ENCODE measurements around the gene GPR33. TPM values are rescaled to one million over a fixed set of nuclear protein-coding genes. Genes with fewer than 3 reads are reported as not detected.
"Not testable (repeated sequence)": the region's sequence is repeated elsewhere in the genome, so short reads cannot be mapped to it uniquely, and the experiment has no call there.

GPR33 gene
- total RNA-seq, 1 experiment from 2014 or later: not detected

DNA sequence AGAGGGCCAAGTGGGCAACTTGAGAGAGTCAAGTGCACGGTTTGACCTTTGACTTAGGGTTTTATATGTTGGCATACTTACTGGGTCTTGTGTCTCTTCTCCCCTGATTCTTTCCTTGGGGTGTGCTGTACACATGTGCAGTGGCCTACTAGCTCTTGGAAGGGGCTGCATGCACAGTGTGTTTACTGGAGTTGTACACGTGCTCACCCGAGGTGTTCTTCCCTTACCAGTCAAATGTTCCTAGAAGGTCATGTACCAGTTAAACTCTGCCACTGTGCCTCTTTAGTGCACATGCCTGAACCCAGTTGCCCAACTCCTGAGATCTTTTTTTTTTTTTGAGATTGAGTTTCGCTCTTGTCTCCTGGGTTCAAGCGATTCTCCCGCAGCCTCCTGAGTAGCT lies 21.3 kb downstream of the GPR33 start (continued):
- TF ChIP-seq, protein P1, sequence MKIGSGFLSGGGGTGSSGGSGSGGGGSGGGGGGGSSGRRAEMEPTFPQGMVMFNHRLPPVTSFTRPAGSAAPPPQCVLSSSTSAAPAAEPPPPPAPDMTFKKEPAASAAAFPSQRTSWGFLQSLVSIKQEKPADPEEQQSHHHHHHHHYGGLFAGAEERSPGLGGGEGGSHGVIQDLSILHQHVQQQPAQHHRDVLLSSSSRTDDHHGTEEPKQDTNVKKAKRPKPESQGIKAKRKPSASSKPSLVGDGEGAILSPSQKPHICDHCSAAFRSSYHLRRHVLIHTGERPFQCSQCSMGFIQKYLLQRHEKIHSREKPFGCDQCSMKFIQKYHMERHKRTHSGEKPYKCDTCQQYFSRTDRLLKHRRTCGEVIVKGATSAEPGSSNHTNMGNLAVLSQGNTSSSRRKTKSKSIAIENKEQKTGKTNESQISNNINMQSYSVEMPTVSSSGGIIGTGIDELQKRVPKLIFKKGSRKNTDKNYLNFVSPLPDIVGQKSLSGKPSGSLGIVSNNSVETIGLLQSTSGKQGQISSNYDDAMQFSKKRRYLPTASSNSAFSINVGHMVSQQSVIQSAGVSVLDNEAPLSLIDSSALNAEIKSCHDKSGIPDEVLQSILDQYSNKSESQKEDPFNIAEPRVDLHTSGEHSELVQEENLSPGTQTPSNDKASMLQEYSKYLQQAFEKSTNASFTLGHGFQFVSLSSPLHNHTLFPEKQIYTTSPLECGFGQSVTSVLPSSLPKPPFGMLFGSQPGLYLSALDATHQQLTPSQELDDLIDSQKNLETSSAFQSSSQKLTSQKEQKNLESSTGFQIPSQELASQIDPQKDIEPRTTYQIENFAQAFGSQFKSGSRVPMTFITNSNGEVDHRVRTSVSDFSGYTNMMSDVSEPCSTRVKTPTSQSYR (CRISPR knock-in tag; IDR thresholded peaks at IDR 0.05): no peak
- TF ChIP-seq ZNF317 (CRISPR knock-in tag; IDR thresholded peaks at IDR 0.05; ENCODE audit: borderline replicate concordance, low read depth) (no peak), GRHL2 (CRISPR knock-in tag; IDR thresholded peaks at IDR 0.05; ENCODE audit: insufficient replicate concordance, severe bottlenecking) (no peak), MYBL2 (CRISPR knock-in tag; IDR thresholded peaks at IDR 0.05) (no peak)

DNA sequence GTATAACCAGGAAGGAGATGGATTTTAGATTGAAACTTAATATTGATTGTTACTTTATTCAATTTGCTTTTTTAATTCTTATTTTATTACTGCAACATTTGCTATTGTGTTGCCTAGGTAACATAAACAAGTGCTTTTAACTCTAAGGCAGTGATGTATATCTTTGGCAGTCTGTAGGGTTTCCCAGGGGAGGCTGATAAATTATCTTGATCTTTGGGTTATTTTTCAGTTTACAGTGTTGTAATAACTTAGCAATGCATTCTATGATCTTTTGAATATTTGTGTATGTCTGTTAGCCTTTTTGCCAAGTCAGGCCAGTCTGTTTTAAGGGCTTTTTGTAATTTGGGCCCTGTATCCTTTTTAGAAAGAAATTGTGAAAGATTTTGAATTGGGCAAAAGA lies 22.7 kb downstream of the GPR33 start:
- ATAC-seq (no peak), DNase-seq (ENCODE audit: low spot score) (no peak)
- CTCF ChIA-PET: no interaction called here
- Mint-ChIP-seq H3K4me1 (no peaks in the 10 kb centered on the region), H3K4me3 (no peak overlapping the region), H3K9me3 (peaks cover 4% of the 10 kb centered on the region), H3K27ac (no peak overlapping the region), H3K27me3 (ENCODE audit: low read depth) (no peaks in the 10 kb centered on the region), H3K36me3 (no peaks in the 10 kb centered on the region)
- POLR2A ChIA-PET: no interaction called here
- TF ChIP-seq ZMAT4 (CRISPR knock-in tag; IDR thresholded peaks at IDR 0.05): no peak
- TF ChIP-seq, protein P2, sequence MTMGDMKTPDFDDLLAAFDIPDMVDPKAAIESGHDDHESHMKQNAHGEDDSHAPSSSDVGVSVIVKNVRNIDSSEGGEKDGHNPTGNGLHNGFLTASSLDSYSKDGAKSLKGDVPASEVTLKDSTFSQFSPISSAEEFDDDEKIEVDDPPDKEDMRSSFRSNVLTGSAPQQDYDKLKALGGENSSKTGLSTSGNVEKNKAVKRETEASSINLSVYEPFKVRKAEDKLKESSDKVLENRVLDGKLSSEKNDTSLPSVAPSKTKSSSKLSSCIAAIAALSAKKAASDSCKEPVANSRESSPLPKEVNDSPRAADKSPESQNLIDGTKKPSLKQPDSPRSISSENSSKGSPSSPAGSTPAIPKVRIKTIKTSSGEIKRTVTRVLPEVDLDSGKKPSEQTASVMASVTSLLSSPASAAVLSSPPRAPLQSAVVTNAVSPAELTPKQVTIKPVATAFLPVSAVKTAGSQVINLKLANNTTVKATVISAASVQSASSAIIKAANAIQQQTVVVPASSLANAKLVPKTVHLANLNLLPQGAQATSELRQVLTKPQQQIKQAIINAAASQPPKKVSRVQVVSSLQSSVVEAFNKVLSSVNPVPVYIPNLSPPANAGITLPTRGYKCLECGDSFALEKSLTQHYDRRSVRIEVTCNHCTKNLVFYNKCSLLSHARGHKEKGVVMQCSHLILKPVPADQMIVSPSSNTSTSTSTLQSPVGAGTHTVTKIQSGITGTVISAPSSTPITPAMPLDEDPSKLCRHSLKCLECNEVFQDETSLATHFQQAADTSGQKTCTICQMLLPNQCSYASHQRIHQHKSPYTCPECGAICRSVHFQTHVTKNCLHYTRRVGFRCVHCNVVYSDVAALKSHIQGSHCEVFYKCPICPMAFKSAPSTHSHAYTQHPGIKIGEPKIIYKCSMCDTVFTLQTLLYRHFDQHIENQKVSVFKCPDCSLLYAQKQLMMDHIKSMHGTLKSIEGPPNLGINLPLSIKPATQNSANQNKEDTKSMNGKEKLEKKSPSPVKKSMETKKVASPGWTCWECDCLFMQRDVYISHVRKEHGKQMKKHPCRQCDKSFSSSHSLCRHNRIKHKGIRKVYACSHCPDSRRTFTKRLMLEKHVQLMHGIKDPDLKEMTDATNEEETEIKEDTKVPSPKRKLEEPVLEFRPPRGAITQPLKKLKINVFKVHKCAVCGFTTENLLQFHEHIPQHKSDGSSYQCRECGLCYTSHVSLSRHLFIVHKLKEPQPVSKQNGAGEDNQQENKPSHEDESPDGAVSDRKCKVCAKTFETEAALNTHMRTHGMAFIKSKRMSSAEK (CRISPR knock-in tag; IDR thresholded peaks at IDR 0.05; ENCODE audit: borderline replicate concordance): no peak
- TF ChIP-seq MYBL2 (CRISPR knock-in tag; IDR thresholded peaks at IDR 0.05): no peak
- no peak for TF ChIP-seq ETV6 (CRISPR knock-in tag; IDR thresholded peaks at IDR 0.05)
- TF ChIP-seq ZNF121 (CRISPR knock-in tag; IDR thresholded peaks at IDR 0.05): no peak
- no peak for TF ChIP-seq ZNF396 (CRISPR knock-in tag; IDR thresholded peaks at IDR 0.05; ENCODE audit: borderline replicate concordance)
- TF ChIP-seq MAX (CRISPR knock-in tag; IDR thresholded peaks at IDR 0.05): no peak
- no peak for TF ChIP-seq PRRX2 (CRISPR knock-in tag; IDR thresholded peaks at IDR 0.05)
- TF ChIP-seq, protein P3, sequence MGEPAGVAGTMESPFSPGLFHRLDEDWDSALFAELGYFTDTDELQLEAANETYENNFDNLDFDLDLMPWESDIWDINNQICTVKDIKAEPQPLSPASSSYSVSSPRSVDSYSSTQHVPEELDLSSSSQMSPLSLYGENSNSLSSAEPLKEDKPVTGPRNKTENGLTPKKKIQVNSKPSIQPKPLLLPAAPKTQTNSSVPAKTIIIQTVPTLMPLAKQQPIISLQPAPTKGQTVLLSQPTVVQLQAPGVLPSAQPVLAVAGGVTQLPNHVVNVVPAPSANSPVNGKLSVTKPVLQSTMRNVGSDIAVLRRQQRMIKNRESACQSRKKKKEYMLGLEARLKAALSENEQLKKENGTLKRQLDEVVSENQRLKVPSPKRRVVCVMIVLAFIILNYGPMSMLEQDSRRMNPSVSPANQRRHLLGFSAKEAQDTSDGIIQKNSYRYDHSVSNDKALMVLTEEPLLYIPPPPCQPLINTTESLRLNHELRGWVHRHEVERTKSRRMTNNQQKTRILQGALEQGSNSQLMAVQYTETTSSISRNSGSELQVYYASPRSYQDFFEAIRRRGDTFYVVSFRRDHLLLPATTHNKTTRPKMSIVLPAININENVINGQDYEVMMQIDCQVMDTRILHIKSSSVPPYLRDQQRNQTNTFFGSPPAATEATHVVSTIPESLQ (CRISPR knock-in tag; IDR thresholded peaks at IDR 0.05): no peak
- TF ChIP-seq, protein P4, sequence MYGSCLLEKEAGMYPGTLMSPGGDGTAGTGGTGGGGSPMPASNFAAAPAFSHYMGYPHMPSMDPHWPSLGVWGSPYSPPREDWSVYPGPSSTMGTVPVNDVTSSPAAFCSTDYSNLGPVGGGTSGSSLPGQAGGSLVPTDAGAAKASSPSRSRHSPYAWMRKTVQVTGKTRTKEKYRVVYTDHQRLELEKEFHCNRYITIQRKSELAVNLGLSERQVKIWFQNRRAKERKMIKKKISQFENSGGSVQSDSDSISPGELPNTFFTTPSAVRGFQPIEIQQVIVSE (CRISPR knock-in tag; IDR thresholded peaks at IDR 0.05; ENCODE audit: borderline replicate concordance): no peak

DNA sequence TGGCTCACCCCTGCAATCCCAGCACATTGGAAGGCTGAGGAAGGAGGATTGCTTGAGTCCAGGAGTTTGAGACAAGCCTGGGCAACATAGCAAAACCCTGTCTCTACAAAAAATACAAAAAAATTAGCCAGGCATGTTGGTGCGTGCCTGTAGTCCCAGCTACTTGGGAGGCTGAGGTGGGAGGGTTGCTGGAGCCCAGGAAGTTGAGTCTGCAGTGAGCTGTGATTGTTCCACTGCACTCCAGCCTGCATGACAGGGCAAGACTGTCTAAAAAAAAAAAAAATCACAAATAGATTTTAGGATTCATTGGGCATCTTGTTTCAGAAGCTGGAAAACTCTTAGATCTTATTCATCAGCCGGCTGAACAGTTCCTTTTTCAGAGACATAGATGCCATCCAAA lies 25.4 kb downstream of the GPR33 start:
- DNase-seq (ENCODE audit: low spot score); CTCF ChIA-PET; H3K9me3 Mint-ChIP-seq; ATAC-seq; H3K4me3 Mint-ChIP-seq; POLR2A ChIA-PET; H3K27ac Mint-ChIP-seq; H3K27me3 Mint-ChIP-seq (ENCODE audit: low read depth); H3K36me3 Mint-ChIP-seq: not testable (repeated sequence)
- H3K4me1 Mint-ChIP-seq: peaks cover 12% of the 10 kb centered on the region
